ENCODE data around the gene GCK. TPM values are rescaled to one million over a fixed set of nuclear protein-coding genes. Genes with fewer than 3 reads are reported as not detected.

Gene GCK
- polyA plus RNA-seq, 1 of the 3 experiments (the other 2 are of a cell fraction), result 1.6 TPM

GRCh38 chr7:44228571-44229350 lies 39.5 kb upstream of the GCK start:
- Histone ChIP-seq H3K36me3 (replicated peaks in 1 of 2; ENCODE audit: control insufficient read depth in 1 of 2, insufficient read depth in 2 of 2, low read length in 1 of 2) (no peaks in the 10 kb centered on the region), H3K27ac (ENCODE audit: low read depth in 2 of 2, low read length in 1 of 2) (no peak overlapping the region), H3K4me1 (ENCODE audit: control insufficient read depth in 1 of 2, insufficient read depth in 2 of 2, low read depth in 1 of 2, low read length in 1 of 2) (peaks cover 0 to 23% of the 10 kb centered on the region in 2 experiments; a peak in 1 of 4 replicates), H3F3A (replicated peaks; ENCODE audit: insufficient read depth) (no peaks in the 10 kb centered on the region), H3K9me3 (no peaks in the 10 kb centered on the region), H3K9me2 (no peaks in the 10 kb centered on the region), H3K4me3 (ENCODE audit: low read depth in 2 of 2, low read length in 1 of 2) (no peak overlapping the region), H4K20me1 (ENCODE audit: insufficient read depth) (no peaks in the 10 kb centered on the region), H3K9ac (no peak overlapping the region), H3K79me2 (ENCODE audit: insufficient read depth) (no peaks in the 10 kb centered on the region), H2AFZ (ENCODE audit: low read depth) (no peak overlapping the region), H3K27me3 (ENCODE audit: insufficient read depth) (no peaks in the 10 kb centered on the region), H3K4me2 (no peak overlapping the region)
- ChIA-PET CTCF (interaction anchor here (1.7 to 2.8 kb wide), 3 partner anchors 12 to 16 kb away, joined by 3 to 19 read pairs (median 9); no protein-coding TSS in a partner anchor), POLR2A (no interaction called here)
- DNase-seq, result no peak
- TF ChIP-seq FOXJ3 (CRISPR knock-in tag; IDR thresholded peaks at IDR 0.05) (no peak), YY1 (IDR thresholded peaks at IDR 0.05; ENCODE audit: low read depth) (no peak), ELF1 (IDR thresholded peaks at IDR 0.05) (no peak), PBX3 (IDR thresholded peaks at IDR 0.05) (no peak), CTCF (IDR thresholded peaks at IDR 0.05) (no peak), RFX5 (IDR thresholded peaks at IDR 0.05; ENCODE audit: low read length) (no peak), USF2 (IDR thresholded peaks at IDR 0.05; ENCODE audit: borderline replicate concordance, low read depth, low read length) (no peak), NRF1 (IDR thresholded peaks at IDR 0.05; ENCODE audit: low read depth, low read length) (no peak), FOSL2 (IDR thresholded peaks at IDR 0.05; ENCODE audit: borderline replicate concordance, low read depth) (no peak), MEF2A (IDR thresholded peaks at IDR 0.05; ENCODE audit: borderline replicate concordance, low read depth) (no peak), EZH2phosphoT487 (IDR thresholded peaks at IDR 0.05; ENCODE audit: borderline replicate concordance, low read depth) (no peak), IRF3 (IDR thresholded peaks at IDR 0.05; ENCODE audit: low read depth, low read length) (no peak), TCF12 (IDR thresholded peaks at IDR 0.05) (no peak)
- WGBS (ENCODE audit: low lambda C conversion rate), result 78% methylated on average over 28 of the region's 29 CpGs

Data from SK-N-SH (cell line).